Erythroblast (primary cell): ENCODE measurements around the gene PLAC8L1.

ENCODE experiments used
- GATA1 ChIP-seq: IDR thresholded peaks from 2 replicates; pipeline ENCODE4 v1.6.1; 2011; ENCODE audit warnings: low read depth, mild to moderate bottlenecking, control low read depth, low read length, moderate library complexity
- POLR2A ChIP-seq: IDR thresholded peaks from 2 replicates; pipeline ENCODE4 v1.6.1; 2011; ENCODE audit warnings: mild to moderate bottlenecking, low read length

- TF ChIP-seq POLR2A (no peak), GATA1 (no peak)
Measured at GRCh38 chr5:146049704-146050026, 55.7 kb downstream of the PLAC8L1 start.
